Measurements from ENCODE around the gene ALDH3A1.

Gene ALDH3A1

GRCh38 chr17:19762515-19762961 is 14.4 kb upstream of the ALDH3A1 start:
- Mint-ChIP-seq H3K36me3 (ENCODE audit: low read depth) (no peaks in the 10 kb centered on the region), H3K27me3 (ENCODE audit: low read depth) (peaks cover 8% of the 10 kb centered on the region), H3K9me3 (peaks cover 7% of the 10 kb centered on the region), H3K4me3 (no peak overlapping the region), H3K27ac (peak overlapping the region in 1 of 3 experiments; percentile 54), H3K4me1 (peaks cover 13% of the 10 kb centered on the region)
- peak; percentile 80 to 82 (median 82) for TF ChIP-seq CTCF (IDR thresholded peaks at IDR 0.05; ENCODE audit: unreplicated experiment in 3 of 3)

- Mint-ChIP-seq H3K4me1 (peaks cover 6% of the 10 kb centered on the region), H3K27ac (no peak overlapping the region), H3K36me3 (ENCODE audit: low read depth) (no peaks in the 10 kb centered on the region), H3K27me3 (ENCODE audit: low read depth) (peaks cover 8% of the 10 kb centered on the region), H3K4me3 (no peak overlapping the region), H3K9me3 (peaks cover 7% of the 10 kb centered on the region)
- no peak for TF ChIP-seq CTCF (IDR thresholded peaks at IDR 0.05; ENCODE audit: unreplicated experiment in 3 of 3)
Measured at GRCh38 chr17:19760746-19761145, 12.6 kb upstream of the ALDH3A1 start.

- no peaks in the 10 kb centered on the region for H3K36me3 Mint-ChIP-seq (ENCODE audit: low read depth)
- no peak overlapping the region for H3K4me3 Mint-ChIP-seq
- peaks cover 7% of the 10 kb centered on the region for H3K9me3 Mint-ChIP-seq
- peaks cover 8% of the 10 kb centered on the region for H3K27me3 Mint-ChIP-seq (ENCODE audit: low read depth)
- no peak overlapping the region for H3K27ac Mint-ChIP-seq
- TF ChIP-seq CTCF (IDR thresholded peaks at IDR 0.05; ENCODE audit: unreplicated experiment in 3 of 3), result no peak
- H3K4me1 Mint-ChIP-seq, result peaks cover 6% of the 10 kb centered on the region
Measured at GRCh38 chr17:19759568-19760549, 11.8 kb upstream of the ALDH3A1 start.

- no peaks in the 10 kb centered on the region for H3K36me3 Mint-ChIP-seq (ENCODE audit: low read depth)
- H3K9me3 Mint-ChIP-seq, result peaks cover 7% of the 10 kb centered on the region
- no peak overlapping the region for H3K27ac Mint-ChIP-seq
- H3K4me3 Mint-ChIP-seq, result no peak overlapping the region
- H3K27me3 Mint-ChIP-seq (ENCODE audit: low read depth), result peaks cover 18% of the 10 kb centered on the region
- TF ChIP-seq CTCF (IDR thresholded peaks at IDR 0.05; ENCODE audit: unreplicated experiment in 3 of 3), result no peak
- peaks cover 6% of the 10 kb centered on the region for H3K4me1 Mint-ChIP-seq
Measured at GRCh38 chr17:19757536-19758180, 9.6 kb upstream of the ALDH3A1 start.

GRCh38 chr17:19756546-19756945 is 8.4 kb upstream of the ALDH3A1 start:
- Mint-ChIP-seq H3K4me1 (peaks cover 6% of the 10 kb centered on the region), H3K27ac (no peak overlapping the region), H3K27me3 (ENCODE audit: low read depth) (peaks cover 18% of the 10 kb centered on the region), H3K4me3 (no peak overlapping the region), H3K9me3 (peaks cover 7% of the 10 kb centered on the region), H3K36me3 (ENCODE audit: low read depth) (no peaks in the 10 kb centered on the region)
- TF ChIP-seq CTCF (IDR thresholded peaks at IDR 0.05; ENCODE audit: unreplicated experiment in 3 of 3), result no peak
